Measurements from ENCODE around the gene NANOGP8.

Gene NANOGP8

DNA sequence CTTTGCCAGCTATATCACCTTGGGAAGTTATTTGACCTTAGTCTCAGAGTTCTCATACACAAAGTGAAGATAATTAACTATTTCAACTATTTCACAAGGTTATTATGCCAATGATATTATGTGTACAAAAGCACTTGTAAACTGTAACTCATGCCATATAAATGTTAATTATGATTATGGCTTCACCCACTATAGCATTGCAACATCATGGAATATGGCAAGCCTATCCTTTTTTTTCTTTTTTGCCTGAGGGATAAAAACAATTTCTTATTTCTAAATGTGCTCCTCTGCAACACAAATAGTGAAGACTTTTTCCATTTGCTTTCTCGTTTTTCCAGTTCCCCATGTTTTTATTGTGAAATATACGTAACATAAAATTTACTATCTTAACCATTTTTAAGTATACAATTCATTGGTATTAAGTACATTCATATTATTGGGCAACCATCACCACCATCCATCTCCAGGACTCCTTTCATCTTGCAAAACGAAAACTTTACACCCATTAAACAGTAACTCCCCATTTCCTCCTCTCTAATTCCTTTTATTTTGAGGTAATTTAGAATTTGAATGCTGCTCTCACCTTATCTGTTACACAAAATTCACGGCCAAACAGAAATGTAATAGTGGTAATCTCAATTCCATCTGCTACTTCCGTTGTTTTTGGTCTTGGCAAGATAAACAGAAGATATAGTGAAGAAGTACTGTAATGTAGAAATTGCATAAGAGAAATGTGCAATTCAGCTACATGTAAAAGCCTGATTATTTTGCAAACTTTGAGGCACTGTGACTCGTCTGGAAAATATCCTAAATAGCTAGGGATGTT, 46.3 kb downstream of the NANOGP8 start:
- Histone ChIP-seq H3K36me3 (ENCODE audit: insufficient read depth, low read length) (no peaks in the 10 kb centered on the region), H3K27ac (peak overlapping the region; percentile 65)
- DNase-seq (ENCODE audit: low read depth, low spot score): peak; percentile 67

More for the DNA sequence above, 46.3 kb downstream of the NANOGP8 start:
- no peaks in the 10 kb centered on the region for H3K9me3 ChIP-seq (ENCODE audit: low read depth, low read length)
- no peak for TF ChIP-seq EZH2 (IDR thresholded peaks at IDR 0.05)
- no peak; the same call in 1 of the 2 replicates for TF ChIP-seq POLR2AphosphoS5 (IDR thresholded peaks at IDR 0.05; ENCODE audit: borderline replicate concordance, low read depth, low read length)
- peak; percentile 78 for TF ChIP-seq FOXP2 (optimal IDR thresholded peaks at IDR 0.05; ENCODE audit: control extremely low read depth, extremely low read length, insufficient read depth)
- peak overlapping the region; percentile 53 for H3K4me3 ChIP-seq
- no peak overlapping the region for H3K9ac ChIP-seq (ENCODE audit: insufficient read length)
